C4-2B (cell line): ENCODE data around the gene OR2L8.

Experiments used
- ZFX ChIP-seq: fragments of 450-650 bp; IDR thresholded peaks from 2 replicates; pipeline ENCODE4 v1.6.1; 2017
- TF ChIP-seq, protein P1 (sequence below): fragments of 450-650 bp; conservative IDR thresholded peaks from 2 replicates; pipeline ENCODE4 v1.5.1; 2017; ENCODE audit warnings: mild to moderate bottlenecking

DNA sequence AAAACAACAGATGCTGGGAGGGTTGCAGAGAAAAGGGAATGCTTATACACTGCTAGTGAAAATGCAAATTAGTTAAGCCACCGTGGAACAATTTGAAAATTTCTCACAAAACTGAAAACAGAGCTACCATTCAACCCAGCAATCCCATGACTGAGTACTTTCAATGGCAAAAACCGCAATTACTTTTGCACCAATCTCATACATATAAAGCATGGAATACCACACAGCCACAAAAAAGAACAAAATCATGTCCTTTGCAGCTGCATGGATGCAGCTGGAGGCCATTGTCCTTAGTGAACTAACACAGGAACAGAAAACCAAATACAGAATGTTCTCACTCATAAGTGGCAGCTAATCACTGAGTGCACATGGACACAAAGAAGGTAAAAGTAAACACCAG is 34.9 kb upstream of the OR2L8 start:
- TF ChIP-seq, protein P1, sequence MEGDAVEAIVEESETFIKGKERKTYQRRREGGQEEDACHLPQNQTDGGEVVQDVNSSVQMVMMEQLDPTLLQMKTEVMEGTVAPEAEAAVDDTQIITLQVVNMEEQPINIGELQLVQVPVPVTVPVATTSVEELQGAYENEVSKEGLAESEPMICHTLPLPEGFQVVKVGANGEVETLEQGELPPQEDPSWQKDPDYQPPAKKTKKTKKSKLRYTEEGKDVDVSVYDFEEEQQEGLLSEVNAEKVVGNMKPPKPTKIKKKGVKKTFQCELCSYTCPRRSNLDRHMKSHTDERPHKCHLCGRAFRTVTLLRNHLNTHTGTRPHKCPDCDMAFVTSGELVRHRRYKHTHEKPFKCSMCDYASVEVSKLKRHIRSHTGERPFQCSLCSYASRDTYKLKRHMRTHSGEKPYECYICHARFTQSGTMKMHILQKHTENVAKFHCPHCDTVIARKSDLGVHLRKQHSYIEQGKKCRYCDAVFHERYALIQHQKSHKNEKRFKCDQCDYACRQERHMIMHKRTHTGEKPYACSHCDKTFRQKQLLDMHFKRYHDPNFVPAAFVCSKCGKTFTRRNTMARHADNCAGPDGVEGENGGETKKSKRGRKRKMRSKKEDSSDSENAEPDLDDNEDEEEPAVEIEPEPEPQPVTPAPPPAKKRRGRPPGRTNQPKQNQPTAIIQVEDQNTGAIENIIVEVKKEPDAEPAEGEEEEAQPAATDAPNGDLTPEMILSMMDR, result no peak
- TF ChIP-seq ZFX, result no peak
